PC-3 (cell line): ENCODE results near the gene IGFBP1. TPM values are rescaled to one million over a fixed set of nuclear protein-coding genes. Genes with fewer than 3 reads are reported as not detected.
"Not testable (repeated sequence)": the region's sequence is repeated elsewhere in the genome, so short reads cannot be mapped to it uniquely, and the experiment has no call there.

Experiments
- ATAC-seq: fragments of 200-7000 bp; cut with Tn5 transposase; 2 replicates; pipeline ENCODE4 v1.9.1; 2020; ENCODE audit warnings: mild to moderate bottlenecking, moderate library complexity
- Bru-seq: library from RNA; stranded (reverse); fragments of 400-500 nt; gene quantifications from one replicate; lab custom pipeline; 2021; lab: Mats Ljungman, UMichigan
- BruChase-seq, 2 experiments: library from RNA; stranded (reverse); fragments of 400-500 nt; gene quantifications; one replicate each; lab custom pipeline; 2021; lab: Mats Ljungman, UMichigan
- BruUV-seq: library from RNA; stranded (reverse); fragments of 400-500 nt; replicated peaks from 2 replicates; lab custom pipeline; 2021; lab: Mats Ljungman, UMichigan
- CTCF ChIA-PET: fragments of 300-600 bp; sonication (Branson Sonifier 250); formaldehyde crosslinking; loops from one replicate; lab custom pipeline; 2022; ENCODE audit warnings: antibody characterized with exemption; lab: Charles Lee
- POLR2A ChIA-PET: fragments of 300-600 bp; sonication (Branson Sonifier 250); formaldehyde crosslinking; loops from one replicate; lab custom pipeline; 2022; ENCODE audit warnings: antibody characterized with exemption; ENCODE audit not compliant: unreplicated experiment; lab: Charles Lee
- DNase-seq: peaks from one replicate; pipeline ENCODE4 v3.0.0-alpha.2; 2015
- H2AFZ ChIP-seq: fragments of 300-600 bp; sonication (generic); 2 replicates; pipeline ENCODE4 v1.6.0; 2016; ENCODE audit warnings: antibody characterized with exemption, low read length
- H3F3A ChIP-seq: fragments of 300-600 bp; sonication (generic); one replicate; pipeline ENCODE4 v1.6.0; 2017; ENCODE audit warnings: antibody characterized with exemption, low read length, control low read depth, mild to moderate bottlenecking; ENCODE audit not compliant: unreplicated experiment
- H3K27ac ChIP-seq: fragments of 300-600 bp; sonication (generic); 2 replicates; pipeline ENCODE4 v1.5.1; 2016; ENCODE audit warnings: mild to moderate bottlenecking, low read length
- H3K27me3 ChIP-seq: fragments of 300-600 bp; sonication (generic); 2 replicates; pipeline ENCODE4 v1.6.1; 2016; ENCODE audit warnings: low read length, mixed read lengths
- H3K36me3 ChIP-seq: fragments of 300-600 bp; sonication (generic); 2 replicates; pipeline ENCODE4 v1.6.1; 2016; ENCODE audit warnings: low read depth, mixed run types, low read length, mixed read lengths
- H3K4me1 ChIP-seq: fragments of 300-600 bp; sonication (generic); 2 replicates; pipeline ENCODE4 v1.5.1; 2016; ENCODE audit warnings: low read length; ENCODE audit not compliant: insufficient read depth
- H3K4me2 ChIP-seq: fragments of 300-600 bp; sonication (generic); 2 replicates; pipeline ENCODE4 v1.6.0; 2016; ENCODE audit warnings: low read length
- H3K4me3 ChIP-seq: fragments of 300-600 bp; sonication (generic); 2 replicates; pipeline ENCODE4 v1.5.1; 2016; ENCODE audit warnings: mild to moderate bottlenecking, low read length, mixed read lengths
- H3K79me2 ChIP-seq: fragments of 300-600 bp; sonication (generic); 2 replicates; pipeline ENCODE4 v1.6.1; 2017; ENCODE audit warnings: low read length, mixed read lengths
- H3K9ac ChIP-seq: fragments of 300-600 bp; sonication (generic); 2 replicates; pipeline ENCODE4 v1.6.0; 2016; ENCODE audit warnings: mild to moderate bottlenecking, low read length
- H3K9me2 ChIP-seq: fragments of 300-600 bp; sonication (generic); replicated peaks from 2 replicates; pipeline ENCODE4 v1.6.1; 2016; ENCODE audit warnings: mixed run types, low read length, mixed read lengths
- H3K9me3 ChIP-seq: fragments of 300-600 bp; sonication (generic); 2 replicates; pipeline ENCODE4 v1.6.1; 2016; ENCODE audit warnings: low read length, mixed read lengths
- H4K20me1 ChIP-seq: fragments of 300-600 bp; sonication (generic); 2 replicates; pipeline ENCODE4 v1.6.1; 2016; ENCODE audit warnings: low read length, mixed read lengths
- CTCF ChIP-seq: fragments of 300-600 bp; sonication (generic); conservative IDR thresholded peaks from 2 replicates; pipeline ENCODE4 v1.5.1; 2017; ENCODE audit warnings: antibody characterized with exemption, low read depth, mild to moderate bottlenecking, low read length
- EZH2 ChIP-seq: fragments of 300-600 bp; sonication (generic); IDR thresholded peaks from one replicate; pipeline ENCODE4 v1.6.1; 2017; ENCODE audit warnings: antibody characterized with exemption, mild to moderate bottlenecking, low read length; ENCODE audit not compliant: unreplicated experiment
- EZH2phosphoT487 ChIP-seq: fragments of 300-600 bp; sonication (generic); IDR thresholded peaks from 2 replicates; pipeline ENCODE4 v1.6.1; 2018; ENCODE audit warnings: mild to moderate bottlenecking, antibody characterized with exemption, low read length, borderline replicate concordance
- intact Hi-C: fragments of 100-400 bp; cut with micrococcal nuclease; formaldehyde crosslinking; loops from 2 replicates; pipeline ENCODE4 v1.9.0; 2023
- long read RNA-seq: library from polyadenylated mRNA; unstranded; transcript quantifications from one replicate; pipeline ENCODE4 v2.0.0, GENCODE V29; 2021; ENCODE audit not compliant: unreplicated experiment
- total RNA-seq: library from RNA; depleted of rRNA; stranded (reverse); fragments of >200 nt; gene quantifications from 2 replicates; pipeline ENCODE4 v1.2.3, GENCODE V29; 2014; rRNA removed

Gene IGFBP1
- total RNA-seq, result 1.3 and 1.5 TPM in 2 replicates
- Bru-seq, nascent RNA, result percentile 18 among the genes with signal in this experiment
- BruChase-seq, experiment 1, labeled RNA remaining after a 6-hour chase, result not detected
- BruChase-seq, experiment 2, labeled RNA remaining after a 2-hour chase, result percentile 17 among the genes with signal in this experiment
- long read RNA-seq, partial matches to known transcripts, result 0 of 2 reads
- long read RNA-seq, other reads (novel, unspliced or antisense), result 1 of 2 reads

- Histone ChIP-seq H3K4me1 (peaks cover 41% of the 10 kb centered on the region), H3K27me3 (no peaks in the 10 kb centered on the region), H3K4me3 (peak within 1 kb of the TSS; percentile 81), H3K79me2 (0 out of 2 replicates have a peak, but pooled peaks cover 5% of the 10 kb centered on the region), H3K9me3 (no peaks in the 10 kb centered on the region), H3F3A (no peaks in the 10 kb centered on the region), H3K9me2 (no peaks in the 10 kb centered on the region), H3K4me2 (peak within 1 kb of the TSS; percentile 94), H3K27ac (no peak within 1 kb of the TSS), H3K9ac (peak within 1 kb of the TSS; percentile 35; the same call in 1 of the 2 replicates), H2AFZ (peak within 1 kb of the TSS; percentile 88), H3K36me3 (no peaks in the 10 kb centered on the region), H4K20me1 (no peaks in the 10 kb centered on the region)
- intact Hi-C loops, result loop anchor here (10.0 kb wide), 1 partner anchor 656 kb away; no protein-coding TSS in a partner anchor
- ATAC-seq, result peak; percentile 52
- BruUV-seq, result no TSS peak
- POLR2A ChIA-PET, result no interaction called here
- DNase-seq, result no peak
- CTCF ChIA-PET, result interaction anchor here (0.7 to 1.0 kb wide), 2 partner anchors 25 to 30 kb away, joined by 4 to 5 read pairs; no protein-coding TSS in a partner anchor
- no peak for TF ChIP-seq EZH2phosphoT487
- TF ChIP-seq EZH2, result no peak
- TF ChIP-seq CTCF, result no peak
Observed at GRCh38 chr7:45888185-45888992, at the start of gene IGFBP1. TSS of gene IGFBP1 (plus strand) at chr7:45888488. CDS start at chr7:45888653, 165 bp downstream.

GRCh38 chr7:45838852-45839251 lies 49.4 kb upstream of the IGFBP1 start:
- H3K9ac ChIP-seq, H3F3A ChIP-seq, intact Hi-C loops, H3K27ac ChIP-seq, H3K79me2 ChIP-seq, H2AFZ ChIP-seq, H3K4me2 ChIP-seq, H4K20me1 ChIP-seq, ATAC-seq, H3K27me3 ChIP-seq, H3K4me3 ChIP-seq, H3K36me3 ChIP-seq, CTCF ChIA-PET, H3K4me1 ChIP-seq, POLR2A ChIA-PET, DNase-seq, H3K9me3 ChIP-seq, H3K9me2 ChIP-seq, BruUV-seq: not testable (repeated sequence)

- intact Hi-C loops, POLR2A ChIA-PET, H2AFZ ChIP-seq, H3K27me3 ChIP-seq, H3K4me2 ChIP-seq, H3K79me2 ChIP-seq, H3K9ac ChIP-seq, H3K27ac ChIP-seq, BruUV-seq, H4K20me1 ChIP-seq, ATAC-seq, H3F3A ChIP-seq, H3K9me3 ChIP-seq, DNase-seq, CTCF ChIA-PET, H3K9me2 ChIP-seq, H3K36me3 ChIP-seq, H3K4me1 ChIP-seq, H3K4me3 ChIP-seq: not testable (repeated sequence)
Observed at GRCh38 chr7:45841926-45842717, 46.2 kb upstream of the IGFBP1 start.

GRCh38 chr7:45846536-45846935 lies 41.8 kb upstream of the IGFBP1 start:
- CTCF ChIA-PET, H3K9me3 ChIP-seq, H2AFZ ChIP-seq, H3K79me2 ChIP-seq, POLR2A ChIA-PET, H3K9me2 ChIP-seq, H3K4me3 ChIP-seq, intact Hi-C loops, H3F3A ChIP-seq, H4K20me1 ChIP-seq, H3K4me1 ChIP-seq, BruUV-seq, H3K9ac ChIP-seq, H3K4me2 ChIP-seq, H3K27ac ChIP-seq, H3K36me3 ChIP-seq, H3K27me3 ChIP-seq: not testable (repeated sequence)
- DNase-seq (peak; percentile 20), ATAC-seq (peak; percentile 31; the same call in 1 of the 2 replicates)

- ATAC-seq, H3K9me2 ChIP-seq, BruUV-seq, H3K9me3 ChIP-seq, CTCF ChIA-PET, intact Hi-C loops, H3K36me3 ChIP-seq, H3F3A ChIP-seq, H3K9ac ChIP-seq, H3K4me3 ChIP-seq, H2AFZ ChIP-seq, H3K79me2 ChIP-seq, H3K27me3 ChIP-seq, DNase-seq, H4K20me1 ChIP-seq, H3K27ac ChIP-seq, H3K4me2 ChIP-seq, POLR2A ChIA-PET, H3K4me1 ChIP-seq: not testable (repeated sequence)
Observed at GRCh38 chr7:45848734-45849133, 39.6 kb upstream of the IGFBP1 start.
